Cardiac fibroblast (primary cell): Measurements from ENCODE around the gene MACROD2.

Source experiments
- DNase-seq, 2 donors: peaks; one replicate each; pipeline versions ENCODE4 v3.0.0 to v3.0.0-alpha.2; 2010; ENCODE audit warnings: low read depth in 2 of 2
- H3K4me3 ChIP-seq, 2 donors: replicated peaks in 1 of 2; 1 replicate in 1 of 2; 2 replicates in 1 of 2; pipeline ENCODE4 v1.5.1; 2011; ENCODE audit warnings: low read depth in 2 of 2, low read length in 2 of 2, mild to moderate bottlenecking in 2 of 2, moderate library complexity in 1 of 2
- CTCF ChIP-seq: IDR thresholded peaks from one replicate; pipeline ENCODE4 v1.5.1; 2011; ENCODE audit warnings: low read depth, mild to moderate bottlenecking, low read length, inconsistent platforms

Gene MACROD2

DNA sequence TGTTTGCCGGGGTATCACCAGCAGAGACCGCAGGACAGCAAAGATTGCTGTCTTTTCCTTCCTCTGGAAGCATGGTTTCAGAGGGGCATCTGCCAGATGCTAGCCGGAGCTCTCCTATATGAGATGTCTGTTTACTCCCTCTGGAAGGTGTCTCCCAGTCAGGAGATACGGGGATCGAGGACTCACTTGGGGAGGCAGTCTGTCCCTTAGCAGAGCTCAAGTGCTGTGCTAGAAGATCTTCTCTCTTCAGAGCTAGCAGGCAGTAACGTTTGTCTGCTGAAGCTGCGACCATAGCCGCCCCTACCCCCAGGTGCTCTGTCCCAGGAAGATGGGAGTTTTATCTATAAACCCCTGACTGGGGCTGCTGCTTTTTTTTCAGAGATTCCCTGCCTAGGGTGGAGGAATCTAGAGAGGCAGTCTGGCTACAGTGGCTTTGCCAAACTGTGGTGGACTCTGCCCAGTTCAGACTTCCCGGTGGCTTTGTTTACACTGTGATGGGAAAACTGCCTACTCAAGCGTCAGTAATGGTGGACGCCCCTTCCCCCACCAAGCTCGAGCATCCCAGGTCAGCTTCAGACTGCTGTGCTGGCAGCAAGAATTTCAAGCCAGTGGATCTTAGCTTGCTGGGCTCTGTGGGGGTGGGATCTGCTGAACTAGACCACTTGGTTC, 475.0 kb downstream of the MACROD2 start:
- DNase-seq, result no peak
- no peak overlapping the region for H3K4me3 ChIP-seq
- no peak for TF ChIP-seq CTCF

DNA sequence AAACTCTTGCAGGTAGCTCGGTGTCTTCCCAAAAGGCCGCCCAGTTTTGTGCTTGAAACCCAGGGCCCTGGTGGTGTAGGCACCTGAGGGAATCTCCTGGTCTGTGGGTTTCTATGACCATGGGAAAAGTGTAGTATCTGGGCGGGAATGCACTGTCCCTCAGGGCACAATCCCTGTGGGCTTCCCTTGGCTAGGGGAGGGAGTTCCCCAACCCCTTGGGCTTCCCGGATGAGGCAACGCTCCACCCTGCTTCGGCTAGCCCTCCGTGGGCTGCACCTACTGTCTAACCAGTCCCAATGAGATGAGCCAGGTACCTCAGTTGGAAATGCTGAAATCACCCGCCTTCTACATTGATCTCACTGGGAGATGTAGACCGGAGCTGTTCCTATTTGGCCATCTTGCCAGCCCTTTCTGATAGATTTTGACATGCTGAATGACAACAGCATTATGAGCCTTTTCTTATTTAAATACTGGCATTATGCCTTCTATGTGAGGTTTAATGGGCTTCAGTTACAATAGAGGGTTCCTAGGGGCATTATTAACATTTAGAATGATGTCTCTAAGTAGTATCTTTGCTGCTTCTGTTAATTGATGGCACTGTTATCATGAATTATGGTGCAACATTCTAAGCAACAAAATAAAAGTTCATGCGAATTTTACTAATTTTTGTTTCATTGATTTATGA, 475.8 kb downstream of the MACROD2 start:
- no peak for TF ChIP-seq CTCF

GRCh38 chr20:14477125-14477524, 481.8 kb downstream of the MACROD2 start:
- no peak for TF ChIP-seq CTCF
- peak; percentile 14 to 60 for DNase-seq

More for the DNA sequence above, 475.8 kb downstream of the MACROD2 start:
- DNase-seq, result no peak
- no peak overlapping the region for H3K4me3 ChIP-seq

GRCh38 chr20:14478126-14478525, 482.8 kb downstream of the MACROD2 start:
- no peak overlapping the region for H3K4me3 ChIP-seq
- TF ChIP-seq CTCF, result no peak
- no peak for DNase-seq

More at GRCh38 chr20:14477125-14477524, 481.8 kb downstream of the MACROD2 start:
- no peak overlapping the region for H3K4me3 ChIP-seq

DNA sequence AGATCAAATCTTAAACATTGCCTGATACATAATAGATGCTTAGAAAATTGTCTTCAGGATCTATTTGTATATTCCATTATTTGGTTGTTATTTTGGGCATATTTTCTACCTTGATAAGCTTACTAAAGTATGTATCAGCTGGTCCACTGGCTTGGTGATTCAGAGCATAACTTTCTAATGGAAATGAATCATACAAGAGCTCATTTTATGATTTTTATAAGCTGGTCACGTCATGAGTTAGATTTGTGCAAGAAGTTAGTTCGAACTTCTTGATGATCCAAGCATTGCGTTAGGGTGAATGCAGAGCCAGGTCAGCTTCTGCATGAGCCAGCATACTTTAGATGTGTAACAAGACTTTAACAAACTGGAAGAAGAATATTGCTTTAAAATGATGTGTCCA, 486.5 kb downstream of the MACROD2 start:
- H3K4me3 ChIP-seq, result no peak overlapping the region
- no peak for TF ChIP-seq CTCF
- DNase-seq, result peak; percentile 46 to 73

- DNase-seq, result no peak
- no peak for TF ChIP-seq CTCF
- H3K4me3 ChIP-seq, result no peak overlapping the region
Observed at GRCh38 chr20:14488212-14488611, 492.9 kb downstream of the MACROD2 start.
